HG02970 (cell line): ENCODE measurements around the gene ZFYVE9.
"Not testable (repeated sequence)": the region's sequence is repeated elsewhere in the genome, so short reads cannot be mapped to it uniquely, and the experiment has no call there.

Experiments
- ATAC-seq: cut with Tn5 transposase; IDR thresholded peaks from one replicate; pipeline ENCODE4 v1.9.1; 2021; ENCODE audit warnings: mild to moderate bottlenecking, moderate library complexity, moderate number of reproducible peaks; ENCODE audit not compliant: unreplicated experiment, low FRiP score

ZFYVE9 gene

GRCh38 chr1:52365746-52366516, 224.0 kb downstream of the ZFYVE9 start, which contains the start of gene CC2D1B:
TSS of gene CC2D1B (minus strand) at chr1:52366205. CDS start at chr1:52364620, 1,585 bp downstream.
- ATAC-seq, result peak; percentile 89

DNA sequence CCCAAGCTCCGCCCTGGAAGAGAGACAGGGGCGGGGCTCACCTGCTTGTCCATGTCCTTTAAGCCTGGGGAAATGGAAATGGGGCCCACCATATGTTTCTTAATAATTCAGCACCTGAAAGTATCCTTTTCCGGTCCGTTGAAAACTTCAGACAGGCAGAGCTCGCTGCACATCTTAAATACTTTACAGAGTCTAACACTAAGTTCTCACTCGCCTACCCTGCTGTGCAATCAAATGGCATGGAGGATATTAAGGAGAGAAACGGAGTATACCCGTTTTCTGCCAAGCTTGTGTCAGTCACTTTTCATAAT, 224.6 kb downstream of the ZFYVE9 start:
- ATAC-seq, result no peak

GRCh38 chr1:52367272-52367671, 225.4 kb downstream of the ZFYVE9 start:
- no peak for ATAC-seq

DNA sequence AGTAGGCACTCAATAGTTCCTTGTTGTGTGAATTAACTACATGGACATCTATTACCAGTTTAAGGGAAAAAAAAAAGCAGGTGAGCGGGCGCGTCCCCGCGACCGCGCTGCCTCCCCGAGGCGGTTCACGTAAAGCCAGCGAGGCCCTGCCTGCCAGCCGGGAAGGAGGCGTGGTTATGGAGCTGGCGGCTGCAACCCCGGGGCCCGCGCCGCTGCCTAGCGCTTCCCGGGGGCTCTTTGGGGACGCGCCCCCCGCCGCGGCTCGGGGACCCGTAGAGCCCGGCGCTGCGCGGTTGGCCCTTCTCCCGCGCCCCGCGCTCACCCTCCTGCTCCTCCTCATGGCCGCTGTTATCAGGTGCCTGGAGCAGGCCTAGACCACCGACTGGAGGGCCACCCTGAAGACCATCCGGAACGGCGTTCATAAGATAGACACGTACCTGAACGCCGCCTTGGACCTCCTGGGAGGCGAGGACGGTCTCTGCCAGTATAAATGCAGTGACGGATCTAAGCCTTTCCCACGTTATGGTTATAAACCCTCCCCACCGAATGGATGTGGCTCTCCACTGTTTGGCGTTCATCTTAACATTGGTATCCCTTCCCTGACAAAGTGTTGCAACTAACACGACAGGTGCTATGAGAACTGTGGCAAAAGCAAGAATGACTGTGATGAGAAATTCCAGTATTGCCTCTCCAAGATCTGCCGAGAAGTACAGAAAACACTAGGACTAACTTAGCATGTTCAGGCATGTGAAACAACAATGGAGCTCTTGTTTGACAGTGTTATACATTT, 226.7 kb downstream of the ZFYVE9 start:
- ATAC-seq, result no peak

DNA sequence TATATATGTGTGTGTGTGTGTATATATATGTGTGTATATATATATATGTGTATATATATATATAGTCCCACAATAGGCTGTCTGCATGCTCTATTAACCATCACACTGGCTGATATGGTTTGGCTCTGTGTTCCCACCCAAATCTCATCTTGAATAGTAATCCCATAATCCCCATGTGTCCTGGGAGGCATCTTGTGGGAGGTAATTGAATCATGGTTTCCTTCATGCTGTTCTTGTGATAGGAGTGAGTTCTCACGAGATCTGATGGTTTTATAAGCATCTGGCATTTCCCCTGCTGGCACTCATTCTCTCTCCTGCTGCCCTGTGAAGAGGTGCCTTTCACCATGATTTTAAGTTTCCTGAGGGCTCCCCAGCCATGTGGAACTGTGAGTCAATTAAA, 228.0 kb downstream of the ZFYVE9 start:
- not testable (repeated sequence) for ATAC-seq

- no peak for ATAC-seq
Measured at GRCh38 chr1:52385376-52385775, 243.5 kb downstream of the ZFYVE9 start.

DNA sequence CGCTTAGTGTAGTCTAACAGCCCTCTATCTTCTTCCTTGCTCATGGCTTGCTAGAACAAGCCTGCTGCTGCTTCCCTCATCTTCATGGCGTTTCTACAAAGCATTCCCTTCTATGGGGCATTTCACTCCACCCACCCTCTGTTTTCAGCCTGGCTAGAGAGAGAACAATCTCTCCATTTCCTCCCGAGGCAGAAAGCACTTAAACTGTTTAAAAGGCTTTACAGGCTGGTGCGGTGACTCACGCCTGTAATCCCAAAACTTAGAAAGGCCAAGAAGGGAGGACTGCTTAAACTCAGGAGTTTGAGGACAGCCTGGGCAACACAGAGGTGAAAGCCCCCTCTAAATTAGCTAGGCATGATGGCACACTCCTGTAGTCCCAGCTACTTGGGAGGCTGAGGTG, 244.6 kb downstream of the ZFYVE9 start:
- ATAC-seq, result no peak

- ATAC-seq, result no peak
Measured at GRCh38 chr1:52393174-52393573, 251.3 kb downstream of the ZFYVE9 start.
